HG03108 (cell line): ENCODE data around the gene ZNF385B.

ENCODE experiments used
- ATAC-seq: cut with Tn5 transposase; IDR thresholded peaks from one replicate; pipeline ENCODE4 v1.9.1; 2021; ENCODE audit warnings: moderate library complexity; ENCODE audit not compliant: unreplicated experiment

The ZNF385B gene

GRCh38 chr2:179410552-179411356 is 450.7 kb downstream of the ZNF385B start:
- no peak for ATAC-seq

GRCh38 chr2:179403624-179404023 is 457.8 kb downstream of the ZNF385B start:
- ATAC-seq: no peak

GRCh38 chr2:179393481-179393880 is 467.9 kb downstream of the ZNF385B start:
- ATAC-seq: no peak
